ENCODE measurements around the gene RBM46.
"Not testable (repeated sequence)": the region's sequence is repeated elsewhere in the genome, so short reads cannot be mapped to it uniquely, and the experiment has no call there.

Gene RBM46

DNA sequence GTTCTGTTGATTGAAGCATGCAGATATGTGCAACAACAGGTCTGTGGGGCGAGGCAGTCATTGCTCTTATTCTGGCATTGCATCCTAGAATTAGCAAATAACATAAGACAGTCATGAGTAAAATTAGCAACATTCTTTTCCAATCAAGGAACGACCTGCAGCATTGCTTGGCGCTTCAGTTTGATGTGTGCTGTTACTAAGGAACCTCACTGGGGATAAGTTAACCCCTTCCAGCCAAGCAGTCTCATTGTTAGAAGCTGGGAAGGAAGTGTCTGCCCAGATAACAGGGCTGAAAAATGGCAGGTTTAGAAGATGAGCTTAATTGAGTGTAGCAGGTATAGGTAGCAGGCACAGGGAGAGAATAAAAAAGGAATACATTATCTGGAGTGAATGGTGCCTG lies 55.4 kb downstream of the RBM46 start:
- no peak for DNase-seq (ENCODE audit: low spot score)

DNA sequence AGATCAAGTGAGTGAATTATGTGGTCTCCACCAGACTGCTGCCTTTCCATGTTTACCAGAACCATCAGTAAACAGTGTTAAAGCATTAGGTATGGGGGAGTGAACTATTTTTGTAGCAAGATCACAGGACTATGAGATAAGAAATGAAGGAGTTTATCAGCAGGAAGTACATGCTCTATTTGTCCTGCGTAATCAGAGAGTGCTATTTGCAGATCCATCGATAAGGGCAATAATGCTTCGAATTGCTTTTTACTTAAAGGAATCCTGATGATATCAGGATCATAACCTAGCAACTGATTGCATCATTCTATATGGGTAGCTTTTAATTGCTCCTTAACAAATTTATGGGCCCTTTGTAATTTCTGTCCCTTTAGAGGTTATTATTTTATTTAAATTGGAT lies 57.1 kb downstream of the RBM46 start:
- DNase-seq (ENCODE audit: low spot score) = no peak

DNA sequence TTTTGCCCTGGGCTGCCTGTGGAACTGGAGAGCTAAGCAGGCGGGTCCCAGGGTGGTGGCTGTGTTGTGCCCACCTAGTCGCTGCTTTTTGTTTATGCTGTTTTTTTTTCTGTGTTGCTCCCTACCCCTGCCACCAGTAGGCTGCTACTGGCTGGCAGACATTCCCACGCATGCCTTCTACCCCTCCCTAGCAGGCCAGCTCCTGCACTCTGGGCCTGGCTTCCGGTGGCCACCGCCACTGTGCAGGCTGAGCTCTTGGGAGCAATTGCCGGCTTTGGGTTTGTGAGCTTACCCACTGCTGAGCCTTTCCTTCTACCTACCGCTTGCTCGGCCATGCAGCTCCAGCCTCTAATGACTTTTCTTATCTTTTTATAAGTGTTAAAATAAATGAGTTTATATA lies 57.6 kb downstream of the RBM46 start:
- no peak for DNase-seq (ENCODE audit: low spot score)

DNA sequence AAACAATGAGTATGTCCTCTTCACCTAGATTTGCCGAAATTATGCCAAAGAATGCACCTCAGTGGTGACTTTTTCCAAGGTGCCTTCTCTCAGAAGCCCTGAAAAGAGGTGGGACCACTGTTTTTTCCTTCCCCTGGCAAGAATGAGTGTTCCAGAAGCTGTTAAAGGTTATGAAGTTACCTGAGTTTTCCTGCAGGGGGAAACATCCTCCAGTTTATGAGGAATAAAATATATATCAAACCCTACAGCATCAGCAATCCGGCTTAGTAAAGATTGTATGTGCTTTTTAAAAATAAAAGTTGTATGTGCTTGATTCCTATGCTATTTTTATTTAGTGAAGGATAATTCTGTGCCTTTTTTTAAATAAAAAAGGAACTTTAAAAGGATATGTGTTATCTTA lies 73.3 kb downstream of the RBM46 start:
- no peak for DNase-seq (ENCODE audit: low spot score)

DNA sequence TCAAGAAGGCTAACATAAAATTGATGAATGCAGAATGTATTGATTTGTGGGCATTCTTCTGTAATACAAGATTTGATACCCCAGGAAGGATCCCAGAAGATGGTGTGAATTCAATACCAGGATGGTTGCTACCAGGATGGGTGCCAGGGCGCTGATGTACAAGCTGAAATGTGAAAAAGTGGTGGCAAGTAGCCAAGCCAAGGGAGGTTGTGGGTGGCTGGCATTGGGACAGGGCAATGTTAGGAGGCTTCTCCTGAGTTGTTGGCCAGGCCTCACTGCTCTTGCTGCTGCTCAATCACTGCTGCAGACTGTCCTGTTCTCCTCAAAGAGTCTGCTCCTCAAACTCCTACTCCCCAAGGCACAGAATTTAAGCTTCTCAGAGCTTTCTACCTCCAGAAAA lies 77.1 kb downstream of the RBM46 start:
- DNase-seq (ENCODE audit: low spot score) = no peak

DNA sequence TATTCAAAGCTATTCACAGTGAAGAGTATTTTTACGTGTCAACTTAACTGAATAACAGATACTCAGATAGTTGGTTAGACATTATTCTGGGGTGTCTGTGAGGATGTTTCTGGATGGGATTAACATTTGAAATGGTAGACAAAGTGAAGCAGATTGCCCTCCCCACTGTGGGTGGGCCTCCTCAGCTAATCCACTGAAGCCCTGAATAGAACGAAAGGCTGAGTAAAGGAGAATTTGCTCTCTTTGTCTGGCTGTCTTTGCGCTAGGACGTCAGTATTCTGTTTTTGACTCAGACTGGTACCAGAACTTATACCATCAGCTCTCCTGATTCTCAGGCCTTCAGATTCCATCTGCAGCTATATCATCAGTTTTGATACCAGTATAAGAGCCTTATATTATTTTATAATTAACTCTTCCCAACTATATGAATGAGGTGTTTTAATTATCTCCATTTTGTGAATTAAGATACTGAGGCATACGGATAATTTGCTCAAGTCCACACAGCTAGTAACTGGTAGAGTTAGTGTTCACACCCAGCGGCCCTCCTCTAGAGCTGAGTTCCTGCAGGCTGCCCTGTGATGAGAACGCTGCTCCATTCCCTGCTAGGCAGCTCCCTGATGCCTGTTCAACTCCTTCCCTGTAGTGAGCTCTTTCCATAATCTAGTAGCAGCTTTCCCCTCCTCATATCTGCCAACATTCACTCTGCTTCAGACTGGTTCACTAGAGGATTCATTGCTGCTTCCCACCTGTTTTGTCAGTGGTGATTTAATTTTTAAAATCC lies 87.5 kb downstream of the RBM46 start:
- no peak for DNase-seq (ENCODE audit: low spot score)

DNA sequence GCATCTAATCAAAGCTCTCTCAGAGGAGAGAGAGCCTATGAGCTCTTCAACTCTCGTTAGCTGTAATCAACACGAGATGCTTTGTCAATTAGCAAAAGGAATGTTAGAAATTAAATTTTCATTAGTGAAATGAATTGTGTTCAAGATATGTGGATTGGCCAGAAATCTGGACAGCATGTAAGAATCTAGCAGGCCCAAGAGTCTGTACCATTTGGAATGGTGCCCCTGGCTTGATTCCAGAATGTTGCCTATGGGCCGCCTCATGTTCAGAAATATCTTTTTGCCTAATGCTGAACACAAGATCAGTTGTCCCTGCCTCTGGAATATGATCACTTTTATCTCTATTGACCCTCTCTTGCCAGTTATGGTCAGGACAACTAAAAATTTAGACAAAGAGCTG lies 88.2 kb downstream of the RBM46 start:
- DNase-seq (ENCODE audit: low spot score) = no peak

DNA sequence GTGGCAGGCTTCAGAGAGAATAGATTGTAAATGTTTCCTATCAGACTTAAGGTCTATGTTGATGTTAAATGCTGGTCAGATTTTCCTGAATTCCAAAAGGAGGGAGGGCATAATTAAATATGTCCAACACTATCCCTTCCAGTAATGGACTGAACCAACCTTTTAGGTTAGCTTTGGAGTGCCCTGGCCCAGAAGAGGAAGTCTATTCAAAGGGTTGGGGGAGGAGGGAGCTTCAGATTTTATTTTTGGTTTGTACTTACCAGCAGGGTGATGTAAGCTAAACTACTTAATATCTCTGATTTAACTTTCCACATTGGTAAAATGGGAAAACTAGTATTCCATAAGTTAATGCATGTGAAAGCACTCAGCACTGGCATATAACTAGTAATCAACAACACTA lies 91.1 kb downstream of the RBM46 start:
- no peak for DNase-seq (ENCODE audit: low spot score)

DNA sequence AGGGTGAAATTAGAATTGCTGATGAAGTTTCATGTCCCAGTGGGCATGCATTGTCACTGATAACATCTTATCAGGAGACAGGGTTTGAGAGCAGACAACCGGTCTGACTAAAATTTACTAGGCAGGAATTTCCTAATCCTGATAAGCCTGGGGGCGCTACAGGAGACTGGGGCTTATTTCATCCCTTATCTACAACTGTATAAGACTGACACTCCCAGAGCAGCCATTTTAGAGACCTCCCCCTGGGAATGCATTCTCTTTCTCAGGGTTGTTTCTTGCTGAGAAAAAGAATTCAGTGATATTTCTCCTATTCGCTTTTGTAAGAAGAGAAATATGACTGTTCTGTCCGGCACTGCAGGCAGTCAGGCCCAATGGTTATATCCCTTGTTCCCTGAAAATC lies 93.0 kb downstream of the RBM46 start:
- DNase-seq (ENCODE audit: low spot score) = not testable (repeated sequence)

DNA sequence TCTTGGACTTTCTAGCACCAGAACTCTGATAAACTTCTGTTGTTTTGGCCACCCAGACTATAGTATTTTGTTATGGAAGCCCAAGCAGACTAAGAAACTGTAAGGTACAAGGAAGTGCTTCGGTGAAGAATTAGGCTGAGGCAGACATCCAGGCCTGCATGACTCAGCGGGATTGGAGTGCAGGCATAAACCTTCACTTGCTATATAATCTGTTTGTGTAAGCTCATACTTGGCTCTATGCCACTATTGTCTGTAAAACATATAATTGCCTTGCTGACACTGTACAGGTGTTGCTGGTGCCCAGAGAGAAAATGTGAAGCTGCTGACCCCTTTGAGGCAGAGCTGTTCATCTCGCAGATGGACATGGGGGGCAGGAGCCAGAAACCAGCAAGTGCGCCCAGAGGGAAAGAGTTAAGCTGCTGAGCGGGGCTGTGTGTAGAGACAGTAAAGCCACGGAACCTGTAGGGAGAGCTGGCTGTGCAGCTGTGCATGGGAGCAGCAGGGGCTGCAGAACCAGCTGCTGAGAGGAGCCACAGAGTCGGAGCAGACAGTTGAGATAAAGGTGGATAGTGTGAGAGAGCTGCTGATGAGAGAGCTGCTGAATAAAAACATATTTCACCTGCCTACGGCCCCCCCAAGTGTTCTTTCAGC lies 96.2 kb downstream of the RBM46 start:
- DNase-seq (ENCODE audit: low spot score) = no peak

Data from left forelimb (tissue), 1 donor.